H9 (cell line): Measurements from ENCODE around the gene NCAM1. TPM values are rescaled to one million over a fixed set of nuclear protein-coding genes. Genes with fewer than 3 reads are reported as not detected.

Source experiments
- DNase-seq: peaks from one replicate; pipeline ENCODE4 v3.0.0-alpha.2; 2017
- H2AFZ ChIP-seq: one replicate; pipeline ENCODE4 v1.6.1; 2013; ENCODE audit warnings: mild to moderate bottlenecking, low read length, control low read depth, moderate library complexity
- H2AK5ac ChIP-seq: 2 replicates; pipeline ENCODE4 v1.6.1; 2013; ENCODE audit warnings: low read length, control low read depth, mixed read lengths; ENCODE audit not compliant: insufficient read length
- H2BK120ac ChIP-seq: one replicate; pipeline ENCODE4 v1.6.1; 2013; ENCODE audit warnings: low read depth, mild to moderate bottlenecking, low read length, control low read depth, inconsistent platforms; ENCODE audit not compliant: poor library complexity, severe bottlenecking
- H2BK12ac ChIP-seq: 2 replicates; pipeline ENCODE4 v1.6.1; 2013; ENCODE audit warnings: low read length, control low read depth, mixed read lengths, low read depth; ENCODE audit not compliant: insufficient read length
- H2BK15ac ChIP-seq: 2 replicates; pipeline ENCODE4 v1.6.1; 2013; ENCODE audit warnings: low read depth, low read length, control low read depth
- H2BK20ac ChIP-seq: one replicate; pipeline ENCODE4 v1.6.1; 2013; ENCODE audit warnings: low read depth, mild to moderate bottlenecking, low read length, control low read depth, inconsistent platforms; ENCODE audit not compliant: poor library complexity, severe bottlenecking
- H2BK5ac ChIP-seq: 2 replicates; pipeline ENCODE4 v1.6.1; 2013; ENCODE audit warnings: low read length, control low read depth, mixed read lengths; ENCODE audit not compliant: insufficient read length
- H3K14ac ChIP-seq: 2 replicates; pipeline ENCODE4 v1.6.1; 2013; ENCODE audit warnings: low read length, control low read depth; ENCODE audit not compliant: insufficient read depth
- H3K18ac ChIP-seq: 2 replicates; pipeline ENCODE4 v1.6.1; 2013; ENCODE audit warnings: low read depth, mild to moderate bottlenecking, mixed read lengths, low read length, control low read depth; ENCODE audit not compliant: insufficient read length
- H3K23ac ChIP-seq: 2 replicates; pipeline ENCODE4 v1.6.1; 2013; ENCODE audit warnings: low read length, control low read depth, mixed read lengths, low read depth; ENCODE audit not compliant: insufficient read length
- H3K23me2 ChIP-seq: 2 replicates; pipeline ENCODE4 v1.6.1; 2013; ENCODE audit warnings: low read depth, mild to moderate bottlenecking, mixed read lengths, low read length, control low read depth; ENCODE audit not compliant: insufficient read length, poor library complexity, severe bottlenecking
- H3K27ac ChIP-seq: 2 replicates; pipeline ENCODE4 v1.5.1; 2013; ENCODE audit warnings: low read length, control low read depth, mixed read lengths, low read depth; ENCODE audit not compliant: insufficient read length
- H3K27me3 ChIP-seq: 2 replicates; pipeline ENCODE4 v1.6.1; 2013; ENCODE audit warnings: low read length, control low read depth, inconsistent platforms; ENCODE audit not compliant: insufficient read depth
- H3K4ac ChIP-seq: 2 replicates; pipeline ENCODE4 v1.6.1; 2013; ENCODE audit warnings: low read depth, mild to moderate bottlenecking, control low read depth, inconsistent platforms, low read length, moderate library complexity
- H3K4me1 ChIP-seq: 2 replicates; pipeline ENCODE4 v1.6.1; 2013; ENCODE audit warnings: low read length, control low read depth, inconsistent platforms; ENCODE audit not compliant: insufficient read depth
- H3K4me2 ChIP-seq: 2 replicates; pipeline ENCODE4 v1.6.1; 2013; ENCODE audit warnings: low read length, control low read depth, mixed read lengths; ENCODE audit not compliant: insufficient read length, insufficient read depth
- H3K56ac ChIP-seq: 2 replicates; pipeline ENCODE4 v1.6.1; 2013; ENCODE audit warnings: low read depth, mild to moderate bottlenecking, mixed read lengths, low read length, control low read depth; ENCODE audit not compliant: insufficient read length
- H3K79me1 ChIP-seq: 2 replicates; pipeline ENCODE4 v1.6.1; 2013; ENCODE audit warnings: low read depth, mild to moderate bottlenecking, moderate library complexity, low read length, control low read depth, inconsistent platforms; ENCODE audit not compliant: insufficient read depth, poor library complexity, severe bottlenecking
- H3K79me2 ChIP-seq: 2 replicates; pipeline ENCODE4 v1.6.1; 2013; ENCODE audit warnings: low read length, control low read depth, inconsistent platforms; ENCODE audit not compliant: insufficient read depth
- H3K9ac ChIP-seq: 2 replicates; pipeline ENCODE4 v1.6.1; 2013; ENCODE audit warnings: low read length, control low read depth, mixed read lengths; ENCODE audit not compliant: insufficient read length; ENCODE audit errors: extremely low read depth
- H3K9me3 ChIP-seq: one replicate; pipeline ENCODE4 v1.6.1; 2013; ENCODE audit warnings: low read depth, low read length, inconsistent platforms; ENCODE audit not compliant: control insufficient read depth
- H3T11ph ChIP-seq: one replicate; pipeline ENCODE4 v1.6.1; 2013; ENCODE audit warnings: mild to moderate bottlenecking, low read length, control low read depth, inconsistent platforms
- H4K20me1 ChIP-seq: one replicate; pipeline ENCODE4 v1.6.1; 2013; ENCODE audit not compliant: control insufficient read depth, insufficient read length, insufficient read depth
- H4K5ac ChIP-seq: 2 replicates; pipeline ENCODE4 v1.6.1; 2013; ENCODE audit warnings: low read depth, mild to moderate bottlenecking, mixed read lengths, low read length, control low read depth; ENCODE audit not compliant: insufficient read length
- H4K8ac ChIP-seq: replicated peaks from 2 replicates; pipeline ENCODE4 v1.6.1; 2013; ENCODE audit warnings: low read length, control low read depth, mixed read lengths, low read depth; ENCODE audit not compliant: insufficient read length
- H4K91ac ChIP-seq: 2 replicates; pipeline ENCODE4 v1.6.1; 2013; ENCODE audit warnings: low read depth, mild to moderate bottlenecking, moderate library complexity, mixed read lengths, low read length, control low read depth; ENCODE audit not compliant: insufficient read length
- H3K27ac Mint-ChIP-seq, 3 experiments: 2 replicates in 2 of 3; 3 replicates in 1 of 3; pipeline ENCODE4 v1.8.0; 2020 to 2021; ENCODE audit warnings: mixed read lengths in 3 of 3, mild to moderate bottlenecking in 1 of 3, moderate library complexity in 1 of 3
- H3K27me3 Mint-ChIP-seq: 2 replicates; pipeline ENCODE4 v1.8.0; 2021; ENCODE audit warnings: low read depth, mild to moderate bottlenecking, moderate library complexity, mixed read lengths
- H3K36me3 Mint-ChIP-seq, 3 experiments: 2 replicates in 2 of 3; 3 replicates in 1 of 3; pipeline ENCODE4 v1.8.0; 2020 to 2021; ENCODE audit warnings: low read depth in 3 of 3, mixed read lengths in 3 of 3; ENCODE audit not compliant: insufficient read depth in 1 of 3
- H3K4me1 Mint-ChIP-seq, 2 experiments: 2 replicates each; pipeline ENCODE4 v1.8.0; 2020; ENCODE audit warnings: mixed read lengths in 2 of 2
- H3K4me3 Mint-ChIP-seq, 2 experiments: 2 replicates in 1 of 2; 3 replicates in 1 of 2; pipeline ENCODE4 v1.8.0; 2020 to 2021; ENCODE audit warnings: mild to moderate bottlenecking in 2 of 2, mixed read lengths in 2 of 2, moderate library complexity in 1 of 2
- H3K9me3 Mint-ChIP-seq, 2 experiments: 2 replicates in 1 of 2; 3 replicates in 1 of 2; pipeline ENCODE4 v1.8.0; 2020; ENCODE audit warnings: mild to moderate bottlenecking in 2 of 2, mixed read lengths in 2 of 2, moderate library complexity in 1 of 2
- CTCF ChIP-seq: fragments of 200-600 bp; sonication (generic); conservative IDR thresholded peaks from 3 replicates; pipeline ENCODE4 v1.8.0; 2021; ENCODE audit warnings: antibody characterized with exemption, mild to moderate bottlenecking
- WGBS: extraction: QIAGEN DNeasy Blood & Tissue Kit; methylation state at CpG from one replicate; pipeline ENCODE4 v1.1.7; 2013; ENCODE audit warnings: missing lambda C conversion rate, low lambda C conversion rate, mixed read lengths; ENCODE audit not compliant: insufficient read length; ENCODE audit errors: extremely low coverage; 5-methylcytosine and 5-hydroxymethylcytosine counted together
- total RNA-seq: library from RNA; stranded (reverse); gene quantifications from 2 replicates; pipeline ENCODE4 v1.2.1, GENCODE V29; 2021

Gene NCAM1
- total RNA-seq, 1 experiment from 2014 or later, result 2.5 TPM

- Histone ChIP-seq H3K79me1 (no peaks in the 10 kb centered on the region), H3K79me2 (no peaks in the 10 kb centered on the region), H4K5ac (no peak overlapping the region), H2BK120ac (no peak overlapping the region), H3K4me1 (peaks cover 3% of the 10 kb centered on the region; the same call in 1 of the 2 replicates), H2BK5ac (no peak overlapping the region), H3K56ac (no peak overlapping the region), H3K23me2 (no peaks in the 10 kb centered on the region), H2BK12ac (no peak overlapping the region), H2BK20ac (no peak overlapping the region), H3K27ac (no peak overlapping the region), H3K27me3 (no peaks in the 10 kb centered on the region), H3K4me2 (no peak overlapping the region), H2BK15ac (no peak overlapping the region), H2AK5ac (no peak overlapping the region), H4K91ac (no peak overlapping the region), H2AFZ (no peak overlapping the region), H3K14ac (no peak overlapping the region), H4K20me1 (no peaks in the 10 kb centered on the region), H3K18ac (no peak overlapping the region), H3T11ph (no peak overlapping the region), H4K8ac (no peak overlapping the region), H3K9ac (no peak overlapping the region), H3K4ac (no peak overlapping the region), H3K9me3 (no peaks in the 10 kb centered on the region), H3K23ac (no peak overlapping the region)
- Mint-ChIP-seq H3K27me3 (peaks cover 7% of the 10 kb centered on the region), H3K4me1 (peaks cover 5 to 6% of the 10 kb centered on the region in 2 experiments), H3K36me3 (no peaks in the 10 kb centered on the region), H3K9me3 (no peaks in the 10 kb centered on the region), H3K27ac (no peak overlapping the region), H3K4me3 (no peak overlapping the region)
- no CpG with 5 or more reads among the region's 4 CpGs for WGBS
- DNase-seq, result no peak
- TF ChIP-seq CTCF, result no peak
These were observed 10.0 kb downstream of the NCAM1 start for GRCh38 chr11:112971195-112971594.
